Muscle of leg (tissue), 11 donors: ENCODE results near the gene MIEN1. TPM values are rescaled to one million over a fixed set of nuclear protein-coding genes. Genes with fewer than 3 reads are reported as not detected.
A peak's percentile ranks its signal among the peaks of the same experiment; 100 is the strongest.

Experiments used
- DNase-seq: peaks from one replicate; pipeline ENCODE4 v3.0.0; 2013
- H3K27ac ChIP-seq: one replicate; pipeline ENCODE4 v1.5.1; 2013; ENCODE audit warnings: mild to moderate bottlenecking, low read length, control low read depth
- H3K27me3 ChIP-seq: one replicate; pipeline ENCODE4 v1.6.1; 2013; ENCODE audit warnings: low read length; ENCODE audit not compliant: control insufficient read depth, insufficient read depth
- H3K36me3 ChIP-seq: one replicate; pipeline ENCODE4 v1.6.1; 2013; ENCODE audit warnings: low read length; ENCODE audit not compliant: control insufficient read depth, insufficient read depth
- H3K4me1 ChIP-seq: one replicate; pipeline ENCODE4 v1.6.1; 2013; ENCODE audit warnings: low read length; ENCODE audit not compliant: control insufficient read depth, insufficient read depth
- H3K4me3 ChIP-seq: one replicate; pipeline ENCODE4 v1.5.1; 2013; ENCODE audit warnings: low read length, control low read depth
- H3K9me3 ChIP-seq: replicated peaks from 2 replicates; pipeline ENCODE4 v1.6.1; 2013; ENCODE audit warnings: low read depth, low read length; ENCODE audit not compliant: control insufficient read depth
- WGBS: methylation state at CpG from one replicate; pipeline ENCODE4 v1.1.5; 2013; ENCODE audit warnings: missing lambda C conversion rate; ENCODE audit not compliant: insufficient coverage; 5-methylcytosine and 5-hydroxymethylcytosine counted together
- polyA plus RNA-seq, 8 donors: library from polyadenylated mRNA; unstranded; fragments of 120-200 nt; gene quantifications; one replicate each; pipeline versions ENCODE4 v1.2.1 to v1.2.3, GENCODE V29; 2013; ENCODE audit warnings: inconsistent platforms in 1 of 8, low replicate concordance in 1 of 8; ENCODE audit not compliant: insufficient read length in 8 of 8, insufficient read depth in 1 of 8
- total RNA-seq: library from RNA; stranded (reverse); fragments of 120-200 nt; gene quantifications from one replicate; pipeline ENCODE4 v1.2.4, GENCODE V29; 2013

The MIEN1 gene
- total and polyA plus RNA-seq, 9 donors = 17.5 to 23.5 (median 20.2) TPM

GRCh38 chr17:39684369-39685192 lies 45.8 kb downstream of the MIEN1 start:
- Histone ChIP-seq H3K27ac (no peak overlapping the region), H3K4me1 (peaks cover 29% of the 10 kb centered on the region), H3K4me3 (no peak overlapping the region), H3K27me3 (peaks cover 2% of the 10 kb centered on the region), H3K9me3 (no peaks in the 10 kb centered on the region), H3K36me3 (peaks cover 28% of the 10 kb centered on the region)
- no peak for DNase-seq
- WGBS = 95% methylated on average over 9 of the region's 12 CpGs

- peaks cover 28% of the 10 kb centered on the region for H3K36me3 ChIP-seq
- H3K27me3 ChIP-seq = no peaks in the 10 kb centered on the region
- H3K9me3 ChIP-seq = no peaks in the 10 kb centered on the region
- no peak overlapping the region for H3K4me3 ChIP-seq
- WGBS = 87% methylated on average over 3 of the region's 9 CpGs
- H3K4me1 ChIP-seq = peaks cover 34% of the 10 kb centered on the region
- H3K27ac ChIP-seq = no peak overlapping the region
- no peak for DNase-seq
Observed at GRCh38 chr17:39683295-39683939, 46.9 kb downstream of the MIEN1 start.

- Histone ChIP-seq H3K9me3 (no peaks in the 10 kb centered on the region), H3K4me1 (peaks cover 59% of the 10 kb centered on the region), H3K36me3 (peaks cover 29% of the 10 kb centered on the region), H3K27ac (peak overlapping the region; percentile 64), H3K27me3 (no peaks in the 10 kb centered on the region), H3K4me3 (no peak overlapping the region)
- DNase-seq = no peak
- 63% methylated on average over 11 of the region's 12 CpGs for WGBS
Observed at GRCh38 chr17:39679521-39680192, 50.7 kb downstream of the MIEN1 start.

Other genes with a start within 250 kb of the MIEN1 start
- not detected for gene NEUROD2, start 122.6 kb downstream of the MIEN1 start, total RNA-seq
- gene NEUROD2, start 122.6 kb downstream of the MIEN1 start, polyA plus RNA-seq = under 1 TPM in 7 of 8 donors, not detected in 1; 0.01 to 0.11 (median 0.05) TPM
- 1.7 TPM for gene PPP1R1B, start 103.6 kb downstream of the MIEN1 start, total RNA-seq
- 1 to 10 TPM in 5 of 8 donors, under 1 TPM in 3; 0.56 to 2.9 (median 1.3) TPM for gene PPP1R1B, start 103.6 kb downstream of the MIEN1 start, polyA plus RNA-seq
- 12.5 TPM for gene STARD3, start 93.4 kb downstream of the MIEN1 start, total RNA-seq
- gene STARD3, start 93.4 kb downstream of the MIEN1 start, polyA plus RNA-seq = 10 to 100 TPM; 29.1 to 41.5 (median 32.9) TPM
- gene TCAP, start 65.2 kb downstream of the MIEN1 start, total RNA-seq = 286 TPM
- gene TCAP, start 65.2 kb downstream of the MIEN1 start, polyA plus RNA-seq = 100 to 1,000 TPM; 212 to 460 (median 330) TPM
- 3.2 TPM for gene PNMT, start 62.1 kb downstream of the MIEN1 start, total RNA-seq
- gene PNMT, start 62.1 kb downstream of the MIEN1 start, polyA plus RNA-seq = 1 to 10 TPM; 1.7 to 6.6 (median 3.6) TPM
- 16.0 TPM for gene PGAP3, start 42.5 kb downstream of the MIEN1 start, total RNA-seq
- gene PGAP3, start 42.5 kb downstream of the MIEN1 start, polyA plus RNA-seq = 10 to 100 TPM; 16.6 to 21.0 (median 18.1) TPM
- 80.4 TPM for gene ERBB2, start 30.5 kb downstream of the MIEN1 start, total RNA-seq
- gene ERBB2, start 30.5 kb downstream of the MIEN1 start, polyA plus RNA-seq = 100 to 1,000 TPM; 114 to 171 (median 124) TPM
- gene GRB7, start 7.4 kb upstream of the MIEN1 start, total RNA-seq = 0.40 TPM
- gene GRB7, start 7.4 kb upstream of the MIEN1 start, polyA plus RNA-seq = 1 to 10 TPM in 2 of 8 donors, under 1 TPM in 6; 0.15 to 3.0 (median 0.61) TPM
- 0.18 TPM for gene IKZF3, start 133.8 kb upstream of the MIEN1 start, total RNA-seq
- under 1 TPM; 0.09 to 0.38 (median 0.15) TPM for gene IKZF3, start 133.8 kb upstream of the MIEN1 start, polyA plus RNA-seq
- not detected for gene ZPBP2, start 137.7 kb upstream of the MIEN1 start, total RNA-seq
- under 1 TPM in 1 of 8 donors, not detected in 7; 0.09 TPM for gene ZPBP2, start 137.7 kb upstream of the MIEN1 start, polyA plus RNA-seq
- gene GSDMB, start 188.1 kb upstream of the MIEN1 start, total RNA-seq = 5.2 TPM
- 10 to 100 TPM in 3 of 8 donors, 1 to 10 TPM in 5; 3.9 to 13.7 (median 8.6) TPM for gene GSDMB, start 188.1 kb upstream of the MIEN1 start, polyA plus RNA-seq
- 55.6 TPM for gene ORMDL3, start 197.1 kb upstream of the MIEN1 start, total RNA-seq
- 10 to 100 TPM; 32.7 to 49.8 (median 37.6) TPM for gene ORMDL3, start 197.1 kb upstream of the MIEN1 start, polyA plus RNA-seq
- gene LRRC3C, start 197.2 kb upstream of the MIEN1 start, total RNA-seq = not detected
- gene LRRC3C, start 197.2 kb upstream of the MIEN1 start, polyA plus RNA-seq = under 1 TPM in 1 of 8 donors, not detected in 7; 0.18 TPM
- gene GSDMA, start 232.5 kb upstream of the MIEN1 start, total RNA-seq = 0.22 TPM
- under 1 TPM in 7 of 8 donors, not detected in 1; 0.09 to 0.24 (median 0.16) TPM for gene GSDMA, start 232.5 kb upstream of the MIEN1 start, polyA plus RNA-seq